ENCODE measurements around the gene DMD.

- TF ChIP-seq CTCF (IDR thresholded peaks at IDR 0.05) (no peak), TCF7L2 (IDR thresholded peaks at IDR 0.05; ENCODE audit: low read depth, low read length) (no peak), POLR2AphosphoS5 (IDR thresholded peaks at IDR 0.05; ENCODE audit: low read depth, low read length) (no peak), SIN3A (IDR thresholded peaks at IDR 0.05; ENCODE audit: borderline replicate concordance, insufficient read depth, low read depth, low read length) (no peak)
Measured at GRCh38 chrX:33032700-33033099, 178.6 kb downstream of the DMD start.

Measured in Panc1 (cell line).